ENCODE results near the gene CTDNEP1.

The CTDNEP1 gene

DNA sequence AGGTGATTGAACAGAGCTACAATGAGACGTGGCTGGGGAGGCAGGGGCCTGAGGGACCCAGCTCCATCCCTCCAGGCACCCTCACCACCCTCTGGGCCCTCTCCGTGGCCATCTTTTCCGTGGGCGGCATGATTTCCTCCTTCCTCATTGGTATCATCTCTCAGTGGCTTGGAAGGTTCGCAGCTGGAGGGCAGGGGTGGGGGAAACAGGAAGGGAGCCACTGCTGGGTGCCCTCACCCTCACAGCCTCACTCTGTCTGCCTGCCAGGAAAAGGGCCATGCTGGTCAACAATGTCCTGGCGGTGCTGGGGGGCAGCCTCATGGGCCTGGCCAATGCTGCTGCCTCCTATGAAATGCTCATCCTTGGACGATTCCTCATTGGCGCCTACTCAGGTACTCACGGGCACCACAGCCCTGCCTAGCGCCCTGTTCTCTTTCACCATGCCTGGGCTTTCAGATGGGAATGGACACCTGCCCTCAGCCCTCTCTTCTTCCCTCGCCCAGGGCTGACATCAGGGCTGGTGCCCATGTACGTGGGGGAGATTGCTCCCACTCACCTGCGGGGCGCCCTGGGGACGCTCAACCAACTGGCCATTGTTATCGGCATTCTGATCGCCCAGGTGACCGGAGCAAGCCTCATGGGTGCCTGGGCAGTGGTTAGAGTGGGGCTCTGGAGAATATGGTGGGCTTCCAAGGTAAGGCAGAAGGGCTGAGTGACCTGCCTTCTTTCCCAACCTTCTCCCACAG is 32.1 kb upstream of the CTDNEP1 start:
- H3K4me3 ChIP-seq (ENCODE audit: insufficient read length, low read depth) = no peak overlapping the region
- no peak for TF ChIP-seq SUZ12 (IDR thresholded peaks at IDR 0.05; ENCODE audit: extremely low read depth, insufficient read depth, insufficient read length)
- TF ChIP-seq ZNF274 (IDR thresholded peaks at IDR 0.05; ENCODE audit: low read depth, low read length) = no peak
- TF ChIP-seq YY1 (IDR thresholded peaks at IDR 0.05; ENCODE audit: insufficient read depth, insufficient read length) = no peak
- no peak for DNase-seq (ENCODE audit: low read depth, low spot score)
- H3K27me3 ChIP-seq (ENCODE audit: insufficient read depth, insufficient read length) = peaks cover 14% of the 10 kb centered on the region
- no peaks in the 10 kb centered on the region for H3K9me3 ChIP-seq (ENCODE audit: insufficient read depth, low read length)
- H3K36me3 ChIP-seq (ENCODE audit: insufficient read depth, insufficient read length, low read length) = no peaks in the 10 kb centered on the region
- H3K4me1 ChIP-seq (ENCODE audit: insufficient read depth, insufficient read length) = no peaks in the 10 kb centered on the region
- H3K9ac ChIP-seq (ENCODE audit: insufficient read length, low read depth) = no peak overlapping the region

GRCh38 chr17:7282752-7283321 is 31.3 kb upstream of the CTDNEP1 start:
- no peaks in the 10 kb centered on the region for H3K4me1 ChIP-seq (ENCODE audit: insufficient read depth, insufficient read length)
- no peak for TF ChIP-seq YY1 (IDR thresholded peaks at IDR 0.05; ENCODE audit: insufficient read depth, insufficient read length)
- TF ChIP-seq ZNF274 (IDR thresholded peaks at IDR 0.05; ENCODE audit: low read depth, low read length) = no peak
- TF ChIP-seq SUZ12 (IDR thresholded peaks at IDR 0.05; ENCODE audit: extremely low read depth, insufficient read depth, insufficient read length) = no peak
- H3K9me3 ChIP-seq (ENCODE audit: insufficient read depth, low read length) = no peaks in the 10 kb centered on the region
- H3K27me3 ChIP-seq (ENCODE audit: insufficient read depth, insufficient read length) = peaks cover 14% of the 10 kb centered on the region
- no peaks in the 10 kb centered on the region for H3K36me3 ChIP-seq (ENCODE audit: insufficient read depth, insufficient read length, low read length)
- no peak for DNase-seq (ENCODE audit: low read depth, low spot score)
- H3K4me3 ChIP-seq (ENCODE audit: insufficient read length, low read depth) = peak overlapping the region; percentile 76
- H3K9ac ChIP-seq (ENCODE audit: insufficient read length, low read depth) = peak overlapping the region; percentile 52

- TF ChIP-seq ZNF274 (IDR thresholded peaks at IDR 0.05; ENCODE audit: low read depth, low read length) (no peak), YY1 (IDR thresholded peaks at IDR 0.05; ENCODE audit: insufficient read depth, insufficient read length) (no peak), SUZ12 (IDR thresholded peaks at IDR 0.05; ENCODE audit: extremely low read depth, insufficient read depth, insufficient read length) (no peak)
- Histone ChIP-seq H3K36me3 (ENCODE audit: insufficient read depth, insufficient read length, low read length) (no peaks in the 10 kb centered on the region), H3K9ac (ENCODE audit: insufficient read length, low read depth) (peak overlapping the region; percentile 79), H3K4me1 (ENCODE audit: insufficient read depth, insufficient read length) (no peaks in the 10 kb centered on the region), H3K27me3 (ENCODE audit: insufficient read depth, insufficient read length) (peaks cover 14% of the 10 kb centered on the region), H3K9me3 (ENCODE audit: insufficient read depth, low read length) (no peaks in the 10 kb centered on the region), H3K4me3 (ENCODE audit: insufficient read length, low read depth) (peak overlapping the region; percentile 76)
- DNase-seq (ENCODE audit: low read depth, low spot score) = no peak
Observed at GRCh38 chr17:7281953-7282751, 30.6 kb upstream of the CTDNEP1 start.

DNA sequence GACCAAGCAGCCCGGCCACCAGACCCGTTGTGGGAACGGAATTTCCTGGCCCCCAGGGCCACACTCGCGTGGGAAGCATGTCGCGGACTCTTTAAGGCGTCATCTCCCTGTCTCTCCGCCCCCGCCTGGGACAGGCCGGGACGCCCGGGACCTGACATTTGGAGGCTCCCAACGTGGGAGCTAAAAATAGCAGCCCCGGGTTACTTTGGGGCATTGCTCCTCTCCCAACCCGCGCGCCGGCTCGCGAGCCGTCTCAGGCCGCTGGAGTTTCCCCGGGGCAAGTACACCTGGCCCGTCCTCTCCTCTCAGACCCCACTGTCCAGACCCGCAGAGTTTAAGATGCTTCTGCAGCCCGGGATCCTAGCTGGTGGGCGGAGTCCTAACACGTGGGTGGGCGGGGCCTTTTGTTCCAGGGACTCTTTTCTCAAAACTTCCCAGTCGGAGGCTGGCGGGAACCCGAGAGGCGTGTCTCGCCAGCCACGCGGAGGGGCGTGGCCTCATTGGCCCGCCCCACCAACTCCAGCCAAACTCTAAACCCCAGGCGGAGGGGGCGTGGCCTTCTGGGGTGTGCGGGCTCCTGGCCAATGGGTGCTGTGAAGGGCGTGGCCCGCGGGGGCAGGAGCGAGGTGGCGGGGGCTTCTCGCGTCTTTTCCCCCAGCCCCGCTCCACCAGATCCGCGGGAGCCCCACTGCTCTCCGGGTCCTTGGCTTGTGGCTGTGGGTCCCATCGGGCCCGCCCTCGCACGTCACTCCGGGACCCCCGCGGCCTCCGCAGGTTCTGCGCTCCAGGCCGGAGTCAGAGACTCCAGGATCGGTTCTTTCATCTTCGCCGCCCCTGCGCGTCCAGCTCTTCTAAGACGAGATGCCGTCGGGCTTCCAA is 29.8 kb upstream of the CTDNEP1 start, which contains the start of gene SLC2A4:
Gene SLC2A4, plus strand, starts transcription at position 645 of the 879 bp plus-strand sequence. Its CDS starts 217 bp downstream, at position 862.
- Histone ChIP-seq H3K9me3 (ENCODE audit: insufficient read depth, low read length) (no peaks in the 10 kb centered on the region), H3K9ac (ENCODE audit: insufficient read length, low read depth) (peak within 1 kb of the TSS; percentile 79), H3K36me3 (ENCODE audit: insufficient read depth, insufficient read length, low read length) (no peaks in the 10 kb centered on the region), H3K4me1 (ENCODE audit: insufficient read depth, insufficient read length) (no peaks in the 10 kb centered on the region), H3K27me3 (ENCODE audit: insufficient read depth, insufficient read length) (peaks cover 14% of the 10 kb centered on the region), H3K4me3 (ENCODE audit: insufficient read length, low read depth) (peak within 1 kb of the TSS; percentile 76)
- TF ChIP-seq SUZ12 (IDR thresholded peaks at IDR 0.05; ENCODE audit: extremely low read depth, insufficient read depth, insufficient read length) = no peak
- DNase-seq (ENCODE audit: low read depth, low spot score) = peak; percentile 88

GRCh38 chr17:7280519-7281073 is 29.1 kb upstream of the CTDNEP1 start:
- DNase-seq (ENCODE audit: low read depth, low spot score) = peak; percentile 63
- H3K9me3 ChIP-seq (ENCODE audit: insufficient read depth, low read length) = no peaks in the 10 kb centered on the region
- H3K36me3 ChIP-seq (ENCODE audit: insufficient read depth, insufficient read length, low read length) = no peaks in the 10 kb centered on the region
- no peaks in the 10 kb centered on the region for H3K4me1 ChIP-seq (ENCODE audit: insufficient read depth, insufficient read length)
- peak overlapping the region; percentile 79 for H3K9ac ChIP-seq (ENCODE audit: insufficient read length, low read depth)
- peak overlapping the region; percentile 33 for H3K4me3 ChIP-seq (ENCODE audit: insufficient read length, low read depth)
- H3K27me3 ChIP-seq (ENCODE audit: insufficient read depth, insufficient read length) = peaks cover 14% of the 10 kb centered on the region
- TF ChIP-seq YY1 (IDR thresholded peaks at IDR 0.05; ENCODE audit: insufficient read depth, insufficient read length) (no peak), SUZ12 (IDR thresholded peaks at IDR 0.05; ENCODE audit: extremely low read depth, insufficient read depth, insufficient read length) (no peak), ZNF274 (IDR thresholded peaks at IDR 0.05; ENCODE audit: low read depth, low read length) (no peak)

DNA sequence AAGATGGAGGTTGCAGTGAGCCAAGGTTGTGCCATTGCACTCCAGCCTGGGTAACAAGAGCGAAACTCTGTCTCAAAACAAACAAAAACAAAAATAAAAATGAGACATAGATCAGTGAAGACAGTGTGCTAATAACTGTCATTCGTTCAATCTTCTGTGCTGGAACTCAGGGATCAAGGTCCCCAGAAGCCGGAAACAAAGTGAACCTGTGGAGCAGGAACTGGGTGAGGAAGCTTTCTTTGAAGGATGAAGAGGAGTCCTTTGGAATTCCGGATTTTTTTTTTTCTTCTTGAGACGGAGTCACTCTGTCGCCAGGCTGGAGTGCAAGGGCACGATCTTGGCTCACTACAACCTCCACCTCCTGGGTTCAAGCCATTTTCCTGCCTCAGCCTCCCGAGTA is 27.9 kb upstream of the CTDNEP1 start:
- H3K9me3 ChIP-seq (ENCODE audit: insufficient read depth, low read length) = no peaks in the 10 kb centered on the region
- no peak overlapping the region for H3K9ac ChIP-seq (ENCODE audit: insufficient read length, low read depth)
- no peaks in the 10 kb centered on the region for H3K4me1 ChIP-seq (ENCODE audit: insufficient read depth, insufficient read length)
- peaks cover 14% of the 10 kb centered on the region for H3K27me3 ChIP-seq (ENCODE audit: insufficient read depth, insufficient read length)
- DNase-seq (ENCODE audit: low read depth, low spot score) = no peak
- TF ChIP-seq YY1 (IDR thresholded peaks at IDR 0.05; ENCODE audit: insufficient read depth, insufficient read length) (no peak), ZNF274 (IDR thresholded peaks at IDR 0.05; ENCODE audit: low read depth, low read length) (no peak), SUZ12 (IDR thresholded peaks at IDR 0.05; ENCODE audit: extremely low read depth, insufficient read depth, insufficient read length) (no peak)
- no peak overlapping the region for H3K4me3 ChIP-seq (ENCODE audit: insufficient read length, low read depth)
- no peaks in the 10 kb centered on the region for H3K36me3 ChIP-seq (ENCODE audit: insufficient read depth, insufficient read length, low read length)
